Skin epidermis (tissue), 12 donors: ENCODE results near the gene SMURF1.

ENCODE experiments used
- H3K27ac ChIP-seq, 21 experiments: fragments of 200-600 bp; sonication (generic) in 11 of 21; one replicate each; pipeline ENCODE4 v1.5.0; 2020; ENCODE audit warnings: mild to moderate bottlenecking in 3 of 21, inconsistent platforms in 2 of 21, moderate library complexity in 2 of 21
- H3K4me3 ChIP-seq, 7 experiments: fragments of 200-600 bp; sonication (generic) in 2 of 7; one replicate each; pipeline ENCODE4 v1.5.0; 2020; ENCODE audit warnings: inconsistent platforms in 2 of 7, mild to moderate bottlenecking in 2 of 7, moderate library complexity in 1 of 7

SMURF1 gene

GRCh38 chr7:99000904-99001465 lies 142.9 kb downstream of the SMURF1 start:
- Histone ChIP-seq H3K4me3 (no peak overlapping the region), H3K27ac (peak overlapping the region in 2 of 21 experiments; percentile 46 to 51)

- peak overlapping the region in 2 of 21 experiments; percentile 46 to 51 for H3K27ac ChIP-seq
- H3K4me3 ChIP-seq = no peak overlapping the region
Measured at GRCh38 chr7:99000196-99000903, 143.6 kb downstream of the SMURF1 start.

- Histone ChIP-seq H3K4me3 (no peak overlapping the region), H3K27ac (no peak overlapping the region)
Measured at GRCh38 chr7:98998821-98999725, 144.8 kb downstream of the SMURF1 start.

- no peak overlapping the region for H3K27ac ChIP-seq
- no peak overlapping the region for H3K4me3 ChIP-seq
Measured at GRCh38 chr7:98997846-98998245, 146.1 kb downstream of the SMURF1 start.

- H3K27ac ChIP-seq = no peak overlapping the region
- H3K4me3 ChIP-seq = no peak overlapping the region
Measured at GRCh38 chr7:98996150-98996552, 147.8 kb downstream of the SMURF1 start.

- no peak overlapping the region for H3K4me3 ChIP-seq
- H3K27ac ChIP-seq = no peak overlapping the region
Measured at GRCh38 chr7:98995523-98996149, 148.3 kb downstream of the SMURF1 start.

GRCh38 chr7:98995111-98995510 lies 148.8 kb downstream of the SMURF1 start:
- Histone ChIP-seq H3K4me3 (no peak overlapping the region), H3K27ac (no peak overlapping the region)

- no peak overlapping the region for H3K27ac ChIP-seq
- no peak overlapping the region for H3K4me3 ChIP-seq
Measured at GRCh38 chr7:98994046-98994944, 149.6 kb downstream of the SMURF1 start.

- no peak overlapping the region for H3K27ac ChIP-seq
- no peak overlapping the region for H3K4me3 ChIP-seq
Measured at GRCh38 chr7:98993024-98993897, 150.6 kb downstream of the SMURF1 start.

GRCh38 chr7:98992076-98992475 lies 151.8 kb downstream of the SMURF1 start:
- no peak overlapping the region for H3K4me3 ChIP-seq
- no peak overlapping the region for H3K27ac ChIP-seq

GRCh38 chr7:98991141-98991540 lies 152.8 kb downstream of the SMURF1 start:
- no peak overlapping the region for H3K27ac ChIP-seq
- H3K4me3 ChIP-seq = no peak overlapping the region

GRCh38 chr7:98990356-98990755 lies 153.6 kb downstream of the SMURF1 start:
- Histone ChIP-seq H3K27ac (no peak overlapping the region), H3K4me3 (no peak overlapping the region)

GRCh38 chr7:98988641-98989040 lies 155.3 kb downstream of the SMURF1 start:
- Histone ChIP-seq H3K4me3 (no peak overlapping the region), H3K27ac (no peak overlapping the region)

- Histone ChIP-seq H3K27ac (no peak overlapping the region), H3K4me3 (no peak overlapping the region)
Measured at GRCh38 chr7:98985945-98986344, 158.0 kb downstream of the SMURF1 start.

- no peak overlapping the region for H3K4me3 ChIP-seq
- no peak overlapping the region for H3K27ac ChIP-seq
Measured at GRCh38 chr7:98985406-98985805, 158.5 kb downstream of the SMURF1 start.

GRCh38 chr7:98984126-98984525 lies 159.8 kb downstream of the SMURF1 start:
- Histone ChIP-seq H3K27ac (no peak overlapping the region), H3K4me3 (no peak overlapping the region)

- Histone ChIP-seq H3K4me3 (no peak overlapping the region), H3K27ac (no peak overlapping the region)
Measured at GRCh38 chr7:98982686-98983085, 161.2 kb downstream of the SMURF1 start.

GRCh38 chr7:98981701-98982100 lies 162.2 kb downstream of the SMURF1 start:
- Histone ChIP-seq H3K27ac (no peak overlapping the region), H3K4me3 (no peak overlapping the region)
